Mesothelial cell of epicardium (in vitro differentiated cells): ENCODE measurements around the gene HAPLN3. TPM values are rescaled to one million over a fixed set of nuclear protein-coding genes. Genes with fewer than 3 reads are reported as not detected.

Experiments used
- DNase-seq, 2 experiments: peaks; one replicate each; pipeline ENCODE4 v3.0.0; 2021; ENCODE audit warnings: low spot score in 2 of 2; ENCODE audit not compliant: unreplicated experiment in 2 of 2
- H3K27ac Mint-ChIP-seq: 2 replicates; pipeline ENCODE4 v1.8.0; 2021; ENCODE audit warnings: mixed read lengths
- H3K27me3 Mint-ChIP-seq: 2 replicates; pipeline ENCODE4 v1.8.0; 2021; ENCODE audit warnings: low read depth, mixed read lengths
- H3K36me3 Mint-ChIP-seq: 2 replicates; pipeline ENCODE4 v1.8.0; 2021; ENCODE audit warnings: mixed read lengths
- H3K4me1 Mint-ChIP-seq: 2 replicates; pipeline ENCODE4 v1.8.0; 2021; ENCODE audit warnings: mixed read lengths
- H3K4me3 Mint-ChIP-seq: 2 replicates; pipeline ENCODE4 v1.8.0; 2021; ENCODE audit warnings: mild to moderate bottlenecking, moderate library complexity, mixed read lengths
- H3K9me3 Mint-ChIP-seq: 2 replicates; pipeline ENCODE4 v1.8.0; 2021; ENCODE audit warnings: mixed read lengths
- CTCF ChIP-seq: fragments of 200-600 bp; sonication (generic); IDR thresholded peaks from one replicate; pipeline ENCODE4 v1.5.0; 2021; ENCODE audit warnings: antibody characterized with exemption; ENCODE audit not compliant: unreplicated experiment
- total RNA-seq: library from RNA; stranded (reverse); gene quantifications from 3 replicates; pipeline ENCODE4 v1.2.1, GENCODE V29; 2021

The HAPLN3 gene
- total RNA-seq, 1 donor from 2014 or later = 3.9 TPM

- no peaks in the 10 kb centered on the region for H3K36me3 Mint-ChIP-seq
- no peaks in the 10 kb centered on the region for H3K9me3 Mint-ChIP-seq
- H3K27ac Mint-ChIP-seq = no peak overlapping the region
- peaks cover 10% of the 10 kb centered on the region for H3K4me1 Mint-ChIP-seq
- no peak for DNase-seq
- no peak overlapping the region for H3K4me3 Mint-ChIP-seq
- H3K27me3 Mint-ChIP-seq = peaks cover 8% of the 10 kb centered on the region
- TF ChIP-seq CTCF = no peak
These were observed 59.7 kb downstream of the HAPLN3 start for GRCh38 chr15:88835646-88836045.

- Mint-ChIP-seq H3K27ac (no peak overlapping the region), H3K4me3 (no peak overlapping the region), H3K4me1 (peaks cover 10% of the 10 kb centered on the region), H3K9me3 (no peaks in the 10 kb centered on the region), H3K27me3 (peaks cover 5% of the 10 kb centered on the region), H3K36me3 (no peaks in the 10 kb centered on the region)
- no peak for DNase-seq
- TF ChIP-seq CTCF = no peak
These were observed 60.2 kb downstream of the HAPLN3 start for GRCh38 chr15:88835119-88835518.

- H3K36me3 Mint-ChIP-seq = no peaks in the 10 kb centered on the region
These were observed 61.0 kb downstream of the HAPLN3 start for GRCh38 chr15:88834211-88834812.

GRCh38 chr15:88833731-88834100, 61.6 kb downstream of the HAPLN3 start:
- no peak overlapping the region for H3K27ac Mint-ChIP-seq
- no peak overlapping the region for H3K4me3 Mint-ChIP-seq
- no peaks in the 10 kb centered on the region for H3K9me3 Mint-ChIP-seq
- no peak for TF ChIP-seq CTCF
- no peak for DNase-seq
- no peaks in the 10 kb centered on the region for H3K27me3 Mint-ChIP-seq
- no peaks in the 10 kb centered on the region for H3K36me3 Mint-ChIP-seq
- peaks cover 10% of the 10 kb centered on the region for H3K4me1 Mint-ChIP-seq

More at GRCh38 chr15:88834211-88834812, 61.0 kb downstream of the HAPLN3 start:
- no peak for TF ChIP-seq CTCF
- Mint-ChIP-seq H3K9me3 (no peaks in the 10 kb centered on the region), H3K4me1 (peaks cover 10% of the 10 kb centered on the region), H3K4me3 (no peak overlapping the region), H3K27ac (no peak overlapping the region), H3K27me3 (peaks cover 3% of the 10 kb centered on the region)
- DNase-seq = peak in 1 of 2 experiments; percentile 52

- DNase-seq = no peak
- no peaks in the 10 kb centered on the region for H3K36me3 Mint-ChIP-seq
- H3K4me1 Mint-ChIP-seq = peaks cover 10% of the 10 kb centered on the region
- TF ChIP-seq CTCF = no peak
- H3K4me3 Mint-ChIP-seq = no peak overlapping the region
- no peaks in the 10 kb centered on the region for H3K27me3 Mint-ChIP-seq
- H3K9me3 Mint-ChIP-seq = no peaks in the 10 kb centered on the region
- H3K27ac Mint-ChIP-seq = no peak overlapping the region
These were observed 62.3 kb downstream of the HAPLN3 start for GRCh38 chr15:88832820-88833730.
